Endometrial microvascular endothelial cells (primary cell): Measurements from ENCODE around the gene DHX58. TPM values are rescaled to one million over a fixed set of nuclear protein-coding genes. Genes with fewer than 3 reads are reported as not detected.
"Not testable (repeated sequence)": the region's sequence is repeated elsewhere in the genome, so short reads cannot be mapped to it uniquely, and the experiment has no call there.

Experiments used
- in situ Hi-C: cut with HindIII; loops from 2 replicates; pipeline ENCODE4 v1.10.0; 2017; ENCODE audit warnings: low sequenced_read_pairs, low pct_unique_long_range_greater_than_20kb; ENCODE audit errors: inconsistent ontology term
- total RNA-seq: library from RNA; depleted of rRNA; stranded (reverse); fragments of >200 nt; gene quantifications from one replicate; pipeline ENCODE4 v1.2.3, GENCODE V29; 2015; ENCODE audit errors: inconsistent ontology term

Gene DHX58
- total RNA-seq: 7.1 TPM

DNA sequence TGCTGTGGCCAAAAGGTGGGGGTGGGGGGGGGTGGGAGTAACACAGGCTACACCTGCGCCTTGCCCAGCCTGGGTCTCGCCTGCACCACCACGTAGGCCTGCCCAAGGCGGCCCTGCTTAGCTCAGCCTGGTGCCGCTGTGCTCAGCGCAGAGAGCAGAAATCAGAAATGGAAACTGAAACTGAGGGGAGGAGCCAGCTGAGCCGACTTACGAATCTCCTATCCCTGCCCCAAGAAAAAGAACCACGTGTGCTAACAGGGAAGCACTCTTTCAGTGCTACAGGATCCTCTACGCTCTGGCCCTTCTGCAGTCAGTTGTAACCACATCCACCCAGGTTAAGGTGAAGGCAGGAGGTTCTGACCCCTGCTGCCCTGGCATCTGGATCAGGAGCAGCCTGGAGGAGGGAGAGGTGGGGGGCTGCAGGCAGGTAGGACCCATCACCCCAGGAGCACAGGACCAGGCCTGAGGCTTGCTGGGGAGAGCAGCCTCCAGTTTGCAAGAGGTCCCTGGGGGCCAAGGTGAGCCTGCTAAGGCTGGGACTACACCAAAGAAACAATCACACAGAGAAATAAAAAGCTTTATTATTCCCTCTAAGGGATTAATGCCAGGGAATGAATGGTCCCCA, at the start of gene DHX58:
Gene DHX58, minus strand, starts transcription at position 163 of the 625 bp plus-strand sequence. CDS start 822 bp downstream, outside the sequence.
- in situ Hi-C loops: loop anchor here (25.0 kb wide), 1 partner anchor 150 kb away; the partner anchor contains the start of gene CNP

DNA sequence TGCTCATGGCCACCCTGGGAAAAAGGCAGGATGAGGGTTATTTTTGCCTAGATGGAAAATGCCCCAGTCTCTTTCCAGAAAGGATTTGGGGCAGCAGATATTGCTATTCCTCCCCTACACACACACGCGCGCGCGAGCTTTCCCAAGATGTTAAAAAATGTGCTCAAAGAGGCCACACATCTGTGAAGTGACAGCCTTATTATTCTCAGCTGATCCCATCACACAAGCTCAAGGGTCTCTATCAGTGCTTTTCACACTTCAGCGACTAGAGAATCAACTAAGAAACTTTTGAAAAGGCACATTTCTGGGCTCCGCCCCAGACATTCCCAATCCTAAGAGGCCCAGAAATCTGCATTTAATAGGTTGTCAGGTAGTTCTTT, 48.0 kb upstream of the DHX58 start:
- in situ Hi-C loops: no loop called here

DNA sequence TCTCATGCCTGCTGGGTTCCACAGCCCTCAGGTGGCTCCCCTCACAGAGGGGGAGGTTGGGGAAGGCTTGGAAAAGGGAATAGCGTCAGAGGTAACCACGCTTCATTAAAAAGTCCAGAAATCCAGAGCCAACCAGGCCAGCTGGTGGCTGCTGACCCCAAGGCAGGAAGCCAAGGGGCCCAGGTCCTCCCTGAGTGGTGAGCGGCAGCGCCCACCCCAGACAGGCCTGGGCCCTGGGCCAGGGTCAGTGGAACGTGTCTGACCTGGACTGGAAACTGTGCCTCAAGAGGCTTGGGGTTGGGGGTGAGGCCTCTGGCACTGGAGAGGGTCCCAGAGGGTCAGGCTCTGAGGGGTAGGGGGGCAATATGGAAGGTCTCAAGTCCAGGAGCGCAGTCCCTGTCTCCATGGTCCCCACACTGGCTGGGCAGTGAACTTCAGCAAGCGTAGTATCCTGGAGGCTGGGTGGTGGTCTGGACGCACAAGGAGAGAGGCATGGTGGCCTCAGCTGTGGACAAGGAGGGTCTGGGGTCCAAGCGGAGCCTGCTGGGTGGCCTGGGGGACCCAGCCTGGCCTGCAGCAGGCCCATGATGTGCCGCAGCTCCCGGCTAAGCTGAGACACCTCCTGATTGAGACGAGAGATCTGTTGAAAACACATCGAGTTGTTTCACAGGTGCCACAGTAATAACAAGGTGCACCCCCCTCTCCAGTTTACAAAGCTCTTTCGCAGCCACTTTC, 47.4 kb upstream of the DHX58 start:
- in situ Hi-C loops: no loop called here

DNA sequence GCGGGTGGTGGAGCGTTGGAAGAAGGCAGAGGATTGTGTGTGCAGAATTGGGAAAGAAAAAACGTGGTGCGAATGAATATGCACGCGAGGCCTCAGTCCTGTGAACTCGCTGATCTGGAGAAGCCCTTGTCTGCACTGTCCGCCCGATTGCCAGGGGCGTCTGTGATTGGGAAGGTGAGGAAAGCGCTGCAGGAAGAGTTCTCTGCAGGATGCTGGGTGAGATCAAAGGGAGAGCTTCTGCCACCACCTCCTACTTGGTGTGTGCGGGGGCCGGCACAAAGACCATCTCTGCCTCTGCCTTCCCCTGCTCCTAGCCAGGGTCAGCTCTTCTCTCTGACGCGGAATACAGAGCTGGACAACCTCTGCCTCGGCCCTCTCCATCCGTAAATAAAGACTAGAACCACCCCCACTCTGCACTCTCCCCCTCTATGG, 43.1 kb upstream of the DHX58 start:
- in situ Hi-C loops: no loop called here

GRCh38 chr17:42153919-42154742, 41.6 kb upstream of the DHX58 start:
- in situ Hi-C loops: no loop called here

- in situ Hi-C loops: no loop called here
Observed at GRCh38 chr17:42146911-42147607, 34.5 kb upstream of the DHX58 start.

GRCh38 chr17:42143138-42143537, 30.6 kb upstream of the DHX58 start:
- in situ Hi-C loops: not testable (repeated sequence)

DNA sequence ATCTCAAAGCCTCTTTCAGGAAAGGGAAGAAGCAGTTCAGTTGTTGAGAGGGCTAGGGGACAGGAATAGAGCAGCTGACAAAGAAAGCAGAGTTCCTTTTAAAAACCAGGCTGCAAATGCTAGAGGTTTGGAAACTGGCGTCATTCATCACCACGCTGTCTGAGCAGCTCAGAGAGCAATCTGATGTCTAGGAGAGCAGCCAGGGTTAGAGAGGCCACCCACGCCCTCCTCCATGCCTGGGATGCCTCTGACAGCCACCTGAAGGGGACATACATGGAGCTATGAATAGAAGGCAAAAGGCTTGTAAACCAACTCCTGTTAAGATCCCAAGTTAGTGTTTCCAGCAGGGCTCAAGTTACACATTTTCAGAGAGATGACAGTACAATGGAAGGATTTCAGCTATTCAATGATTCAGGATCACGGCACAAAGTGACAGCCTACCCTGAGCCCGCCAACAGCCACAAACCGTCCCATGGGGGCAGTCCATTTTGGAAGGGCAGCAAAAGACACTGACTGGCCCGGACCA, 29.9 kb upstream of the DHX58 start:
- in situ Hi-C loops: no loop called here

GRCh38 chr17:42141382-42141781, 28.9 kb upstream of the DHX58 start:
- in situ Hi-C loops: no loop called here

- in situ Hi-C loops: not testable (repeated sequence)
Observed at GRCh38 chr17:42140690-42141089, 28.2 kb upstream of the DHX58 start.

GRCh38 chr17:42138749-42139492, 26.4 kb upstream of the DHX58 start:
- in situ Hi-C loops: no loop called here

DNA sequence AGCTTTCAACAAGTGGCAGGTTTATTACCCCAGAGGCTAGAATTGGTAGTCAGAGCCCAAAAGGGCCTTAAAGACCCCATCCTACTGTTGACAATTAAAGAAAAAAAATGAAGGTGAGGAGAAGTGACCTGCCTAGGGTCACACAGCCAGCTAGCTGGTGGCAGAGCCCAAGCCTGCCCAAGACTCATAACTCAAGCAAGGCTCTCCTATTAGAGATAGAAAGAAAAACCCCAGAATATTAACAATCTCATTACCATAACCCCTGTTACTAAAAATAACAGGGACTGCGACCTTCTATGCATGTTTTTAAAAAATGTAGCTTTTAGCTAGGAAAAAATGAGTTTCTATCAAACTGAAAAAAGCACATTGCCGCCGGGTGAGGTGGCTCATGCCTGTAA, 24.1 kb upstream of the DHX58 start:
- in situ Hi-C loops: no loop called here

DNA sequence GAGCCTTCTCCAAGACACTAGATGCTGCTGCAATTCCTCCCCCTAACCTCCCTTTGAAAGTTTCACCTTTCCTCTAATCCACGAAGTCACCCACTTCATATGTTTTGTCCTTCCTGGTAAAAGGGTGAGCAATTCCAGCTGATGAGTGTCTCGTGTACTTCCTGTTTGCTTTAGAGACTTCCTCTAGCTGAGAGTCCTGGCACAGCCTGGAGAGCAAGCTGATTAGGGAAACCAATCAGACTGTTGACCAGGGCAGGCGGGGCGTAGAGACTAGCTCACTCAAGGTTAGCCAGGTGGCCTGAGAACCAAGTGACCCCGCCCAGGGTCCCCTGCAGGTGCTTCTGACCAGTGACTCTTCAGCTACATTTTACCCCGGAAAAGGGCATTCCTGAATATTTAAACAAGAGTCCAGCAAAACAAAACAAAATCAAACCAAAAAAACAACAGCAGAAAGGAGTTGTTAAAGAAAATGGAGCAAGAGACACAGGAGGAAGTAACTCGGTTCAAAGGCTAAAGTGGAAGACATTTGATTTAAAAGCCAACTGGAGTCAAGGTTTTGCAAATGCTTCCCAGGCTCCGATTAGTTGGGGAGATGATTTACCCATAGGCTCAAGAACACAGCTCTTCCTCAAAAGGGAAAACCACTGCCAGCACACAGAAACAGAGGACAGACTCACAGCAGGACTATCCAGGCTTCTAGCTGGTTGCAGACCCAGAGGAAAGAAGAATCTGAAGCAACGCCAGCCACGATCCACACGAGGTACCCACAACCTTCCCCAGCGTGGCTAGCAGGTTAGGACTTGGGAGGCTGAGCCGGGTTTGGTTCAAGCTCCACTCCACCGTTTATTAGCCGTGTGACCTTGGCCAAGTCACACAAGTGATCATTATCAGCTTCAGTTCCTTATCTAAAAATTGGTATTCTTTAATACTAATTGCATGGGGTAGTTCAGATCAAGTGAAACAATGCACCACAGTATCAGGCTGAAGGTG, 23.4 kb upstream of the DHX58 start:
- in situ Hi-C loops: no loop called here

GRCh38 chr17:42135151-42135550, 22.6 kb upstream of the DHX58 start:
- in situ Hi-C loops: no loop called here

DNA sequence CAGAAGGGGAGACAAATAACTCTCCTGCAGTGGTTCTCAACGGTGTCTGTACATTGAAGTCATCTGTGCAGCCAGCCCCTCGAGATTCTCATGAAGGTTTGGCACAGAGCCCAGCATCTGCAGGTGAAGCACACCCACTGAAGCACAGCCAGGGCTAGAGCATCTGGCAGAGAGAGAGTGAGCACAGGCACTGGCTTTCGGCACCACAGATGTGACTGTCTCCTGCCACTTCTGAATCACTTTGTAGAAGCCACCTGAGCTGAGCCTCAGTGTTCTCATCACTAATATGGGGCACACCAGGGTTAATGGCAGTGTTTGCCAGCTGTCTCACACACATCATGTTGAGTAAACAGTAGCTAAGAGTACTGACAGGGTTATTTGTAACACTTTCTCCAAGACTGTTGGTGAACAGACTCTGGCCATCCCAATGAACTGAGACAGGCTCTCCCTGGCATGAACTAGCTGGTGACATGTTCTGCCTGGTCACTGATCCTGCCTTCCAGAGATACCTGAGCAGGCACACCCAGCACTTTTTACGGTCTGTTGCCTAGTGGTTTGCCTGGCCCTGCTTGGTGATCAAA, 21.0 kb upstream of the DHX58 start:
- in situ Hi-C loops: no loop called here

- in situ Hi-C loops: no loop called here
Observed at GRCh38 chr17:42132941-42133340, 20.4 kb upstream of the DHX58 start.

GRCh38 chr17:42131981-42132432, 19.5 kb upstream of the DHX58 start:
- in situ Hi-C loops: no loop called here
